Transverse colon (tissue), 3 donors: ENCODE results near the gene NKD2.

Experiments used
- POLR2A ChIP-seq: fragments of 450-650 bp; IDR thresholded peaks from one replicate; pipeline ENCODE4 v1.6.1; 2016; ENCODE audit warnings: antibody characterized with exemption, mild to moderate bottlenecking, moderate library complexity
- TF ChIP-seq, protein P1 (sequence below), 5 experiments: fragments of 200-600 bp in 3 of 5; fragments of 450-650 bp in 2 of 5; sonication (generic) in 3 of 5; IDR thresholded peaks; 1 replicate in 2 of 5; 2 replicates in 3 of 5; pipeline ENCODE4 v1.5.1; 2016 to 2017; ENCODE audit warnings: antibody characterized with exemption in 5 of 5, inconsistent platforms in 3 of 5, mild to moderate bottlenecking in 2 of 5, moderate library complexity in 1 of 5

DNA sequence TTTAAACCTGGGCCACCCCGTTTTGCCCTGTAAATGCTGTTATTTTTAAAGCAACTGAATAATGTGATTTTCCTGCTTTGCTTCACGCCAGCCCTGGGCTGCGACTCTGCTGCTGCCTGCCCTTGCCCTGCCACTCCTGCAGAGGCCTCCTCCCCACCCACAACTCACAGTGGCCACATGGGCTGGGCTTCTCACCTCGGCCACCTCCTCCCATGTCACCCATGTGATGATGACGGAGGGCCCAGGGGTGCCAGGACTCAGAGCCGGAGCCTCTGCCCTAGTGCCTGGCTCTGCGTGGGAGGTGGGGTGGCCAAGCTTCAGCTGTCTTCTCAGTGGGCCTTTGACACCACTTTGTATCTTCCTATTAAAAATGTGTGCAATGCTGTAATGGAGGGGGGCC, 48.1 kb upstream of the NKD2 start:
- TF ChIP-seq, protein P1, sequence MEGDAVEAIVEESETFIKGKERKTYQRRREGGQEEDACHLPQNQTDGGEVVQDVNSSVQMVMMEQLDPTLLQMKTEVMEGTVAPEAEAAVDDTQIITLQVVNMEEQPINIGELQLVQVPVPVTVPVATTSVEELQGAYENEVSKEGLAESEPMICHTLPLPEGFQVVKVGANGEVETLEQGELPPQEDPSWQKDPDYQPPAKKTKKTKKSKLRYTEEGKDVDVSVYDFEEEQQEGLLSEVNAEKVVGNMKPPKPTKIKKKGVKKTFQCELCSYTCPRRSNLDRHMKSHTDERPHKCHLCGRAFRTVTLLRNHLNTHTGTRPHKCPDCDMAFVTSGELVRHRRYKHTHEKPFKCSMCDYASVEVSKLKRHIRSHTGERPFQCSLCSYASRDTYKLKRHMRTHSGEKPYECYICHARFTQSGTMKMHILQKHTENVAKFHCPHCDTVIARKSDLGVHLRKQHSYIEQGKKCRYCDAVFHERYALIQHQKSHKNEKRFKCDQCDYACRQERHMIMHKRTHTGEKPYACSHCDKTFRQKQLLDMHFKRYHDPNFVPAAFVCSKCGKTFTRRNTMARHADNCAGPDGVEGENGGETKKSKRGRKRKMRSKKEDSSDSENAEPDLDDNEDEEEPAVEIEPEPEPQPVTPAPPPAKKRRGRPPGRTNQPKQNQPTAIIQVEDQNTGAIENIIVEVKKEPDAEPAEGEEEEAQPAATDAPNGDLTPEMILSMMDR (IDR thresholded peaks at IDR 0.05), result no peak
- no peak for TF ChIP-seq POLR2A
